OCI-LY7 (cell line): ENCODE measurements around the gene SPATA18. TPM values are rescaled to one million over a fixed set of nuclear protein-coding genes. Genes with fewer than 3 reads are reported as not detected.

ENCODE experiments used
- BruUV-seq: library from RNA; stranded (reverse); fragments of 400-500 nt; replicated peaks from 2 replicates; lab custom pipeline; 2021; lab: Mats Ljungman, UMichigan
- CTCF ChIA-PET: fragments of 300-600 bp; sonication (Branson Sonifier 250); formaldehyde crosslinking; loops from one replicate; lab custom pipeline; 2022; ENCODE audit warnings: antibody characterized with exemption; ENCODE audit not compliant: unreplicated experiment; lab: Charles Lee
- POLR2A ChIA-PET: fragments of 300-600 bp; sonication (Branson Sonifier 250); formaldehyde crosslinking; loops from one replicate; lab custom pipeline; 2022; ENCODE audit warnings: antibody characterized with exemption; lab: Charles Lee
- DNase-seq: peaks from one replicate; pipeline ENCODE4 v3.0.0-alpha.2; 2015; ENCODE audit warnings: low spot score
- H2AFZ ChIP-seq: fragments of 200-600 bp; sonication (generic), shearing (Covaris generic); 2 replicates; pipeline ENCODE4 v1.6.1; 2014; ENCODE audit warnings: mild to moderate bottlenecking, antibody characterized with exemption, low read length, moderate library complexity
- H3K27ac ChIP-seq: fragments of 200-600 bp; sonication (generic); 2 replicates; pipeline ENCODE4 v1.5.1; 2014; ENCODE audit warnings: mixed run types, low read depth, mild to moderate bottlenecking, moderate library complexity, low read length, inconsistent platforms; ENCODE audit not compliant: poor library complexity, severe bottlenecking
- H3K36me3 ChIP-seq: fragments of 200-600 bp; sonication (generic); 2 replicates; pipeline ENCODE4 v1.6.1; 2014; ENCODE audit warnings: mild to moderate bottlenecking, antibody characterized with exemption, low read length, moderate library complexity, mixed read lengths; ENCODE audit not compliant: insufficient read depth
- H3K4me1 ChIP-seq: fragments of 200-600 bp; sonication (generic); 2 replicates; pipeline ENCODE4 v1.5.1; 2014; ENCODE audit warnings: mild to moderate bottlenecking, low read length; ENCODE audit not compliant: insufficient read depth, poor library complexity, severe bottlenecking
- H3K4me2 ChIP-seq: fragments of 200-600 bp; sonication (generic); 2 replicates; pipeline ENCODE4 v1.6.1; 2014; ENCODE audit warnings: mild to moderate bottlenecking, low read length
- H3K4me3 ChIP-seq: fragments of 200-600 bp; sonication (generic); 2 replicates; pipeline ENCODE4 v1.5.1; 2014; ENCODE audit warnings: mild to moderate bottlenecking, low read depth, low read length; ENCODE audit not compliant: poor library complexity, severe bottlenecking
- H3K79me2 ChIP-seq: fragments of 200-600 bp; sonication (generic); 2 replicates; pipeline ENCODE4 v1.6.1; 2016; ENCODE audit warnings: low read depth, mild to moderate bottlenecking, low read length, moderate library complexity, mixed read lengths; ENCODE audit not compliant: insufficient read depth
- H3K9me2 ChIP-seq: fragments of 200-600 bp; sonication (generic); 2 replicates; pipeline ENCODE4 v1.6.1; 2016; ENCODE audit warnings: mild to moderate bottlenecking, low read length, mixed read lengths; ENCODE audit not compliant: insufficient read depth
- H3K9me3 ChIP-seq: fragments of 200-600 bp; sonication (generic); 2 replicates; pipeline ENCODE4 v1.6.1; 2014; ENCODE audit warnings: mild to moderate bottlenecking, mixed run types, low read length, mixed read lengths
- H4K20me1 ChIP-seq: fragments of 200-600 bp; sonication (generic); 2 replicates; pipeline ENCODE4 v1.6.1; 2014; ENCODE audit warnings: mild to moderate bottlenecking, antibody characterized with exemption, low read length, moderate library complexity, mixed read lengths; ENCODE audit not compliant: insufficient read depth
- EZH2phosphoT487 ChIP-seq: fragments of 200-600 bp; sonication (generic); IDR thresholded peaks from 2 replicates; pipeline ENCODE4 v1.6.1; 2018; ENCODE audit warnings: low read depth, borderline replicate concordance, mild to moderate bottlenecking, mixed run types, antibody characterized with exemption, low read length, moderate library complexity, mixed read lengths
- intact Hi-C: fragments of 100-400 bp; cut with micrococcal nuclease; formaldehyde crosslinking; loops from one replicate; pipeline ENCODE4 v1.10.0; 2022; ENCODE audit not compliant: unreplicated experiment
- total RNA-seq, 2 experiments: library from RNA; depleted of rRNA in 1 of 2; stranded (reverse); fragments of >200 nt in 1 of 2; shearing (Covaris generic) in 1 of 2; gene quantifications; 2 replicates each; pipeline ENCODE4 v1.2.3, GENCODE V29; 2014 to 2022
- TF ChIP-seq, protein P1 (sequence below): fragments of 200-600 bp; sonication (generic); conservative IDR thresholded peaks from 2 replicates; pipeline ENCODE4 v1.5.1; 2014; ENCODE audit warnings: mild to moderate bottlenecking, antibody characterized with exemption, low read length, moderate library complexity, mixed read lengths

The SPATA18 gene
- total RNA-seq, 2 experiments from 2014 or later = not detected

DNA sequence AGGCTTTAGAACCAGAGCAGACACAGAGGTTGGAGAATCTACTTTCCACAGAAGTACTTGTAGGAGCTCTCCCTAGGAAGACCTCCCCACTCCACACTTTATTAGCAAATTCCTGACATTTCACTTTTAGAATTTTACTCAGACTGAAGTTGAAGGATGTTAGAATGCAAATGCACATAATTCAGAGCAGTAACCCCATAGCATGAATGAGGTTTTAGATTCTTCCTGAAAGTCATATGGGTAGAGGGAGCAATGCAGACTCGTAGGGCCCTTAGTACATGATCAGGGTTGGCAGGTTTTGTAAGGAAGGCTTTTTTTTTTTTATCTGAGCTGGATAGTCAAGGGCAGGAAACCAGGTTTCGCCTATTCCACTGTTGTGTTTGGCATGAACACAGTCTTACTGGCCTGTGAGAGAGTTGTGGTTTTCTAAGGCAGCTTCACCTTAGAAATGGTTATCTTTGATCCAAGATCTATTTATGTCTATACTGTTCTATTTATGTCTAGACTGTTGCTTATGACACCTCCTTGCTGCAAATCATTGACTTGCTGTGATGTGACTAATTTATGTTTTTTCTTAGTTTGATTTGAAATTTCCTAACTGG lies 48.9 kb downstream of the SPATA18 start:
- CTCF ChIA-PET = no interaction called here

DNA sequence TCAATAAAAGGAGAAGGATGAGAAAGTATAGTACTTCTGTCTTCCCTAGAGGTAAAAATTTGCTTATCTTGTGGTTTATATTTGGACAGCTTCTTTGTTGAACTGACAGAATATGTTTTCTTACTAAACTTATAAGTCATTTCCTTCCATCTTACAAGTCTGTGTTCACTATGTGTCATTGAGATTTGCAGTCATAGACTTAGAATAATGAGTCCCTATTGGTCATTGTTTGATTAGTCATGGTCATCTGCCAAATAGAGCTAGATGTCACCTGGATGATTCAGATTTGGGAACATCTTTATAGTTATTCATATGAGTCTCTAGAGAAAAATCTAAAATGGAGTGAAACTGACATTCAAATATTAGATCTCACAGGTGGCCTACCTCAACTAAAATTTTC lies 51.5 kb downstream of the SPATA18 start:
- DNase-seq = no peak
- H3K36me3 ChIP-seq = no peaks in the 10 kb centered on the region
- no peaks in the 10 kb centered on the region for H3K9me2 ChIP-seq
- POLR2A ChIA-PET = no interaction called here
- no peak overlapping the region for H3K4me2 ChIP-seq
- no TSS peak for BruUV-seq
- no peaks in the 10 kb centered on the region for H3K4me1 ChIP-seq
- H4K20me1 ChIP-seq = no peaks in the 10 kb centered on the region
- CTCF ChIA-PET = no interaction called here
- no peaks in the 10 kb centered on the region for H3K9me3 ChIP-seq
- no peak overlapping the region for H2AFZ ChIP-seq
- H3K4me3 ChIP-seq = no peak overlapping the region
- intact Hi-C loops = no loop called here
- H3K79me2 ChIP-seq = no peaks in the 10 kb centered on the region
- no peak overlapping the region for H3K27ac ChIP-seq
- TF ChIP-seq EZH2phosphoT487 = no peak
- TF ChIP-seq, protein P1, sequence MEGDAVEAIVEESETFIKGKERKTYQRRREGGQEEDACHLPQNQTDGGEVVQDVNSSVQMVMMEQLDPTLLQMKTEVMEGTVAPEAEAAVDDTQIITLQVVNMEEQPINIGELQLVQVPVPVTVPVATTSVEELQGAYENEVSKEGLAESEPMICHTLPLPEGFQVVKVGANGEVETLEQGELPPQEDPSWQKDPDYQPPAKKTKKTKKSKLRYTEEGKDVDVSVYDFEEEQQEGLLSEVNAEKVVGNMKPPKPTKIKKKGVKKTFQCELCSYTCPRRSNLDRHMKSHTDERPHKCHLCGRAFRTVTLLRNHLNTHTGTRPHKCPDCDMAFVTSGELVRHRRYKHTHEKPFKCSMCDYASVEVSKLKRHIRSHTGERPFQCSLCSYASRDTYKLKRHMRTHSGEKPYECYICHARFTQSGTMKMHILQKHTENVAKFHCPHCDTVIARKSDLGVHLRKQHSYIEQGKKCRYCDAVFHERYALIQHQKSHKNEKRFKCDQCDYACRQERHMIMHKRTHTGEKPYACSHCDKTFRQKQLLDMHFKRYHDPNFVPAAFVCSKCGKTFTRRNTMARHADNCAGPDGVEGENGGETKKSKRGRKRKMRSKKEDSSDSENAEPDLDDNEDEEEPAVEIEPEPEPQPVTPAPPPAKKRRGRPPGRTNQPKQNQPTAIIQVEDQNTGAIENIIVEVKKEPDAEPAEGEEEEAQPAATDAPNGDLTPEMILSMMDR = no peak

More for the DNA sequence above, 48.9 kb downstream of the SPATA18 start:
- Histone ChIP-seq H2AFZ (no peak overlapping the region), H3K4me1 (no peaks in the 10 kb centered on the region), H3K9me2 (no peaks in the 10 kb centered on the region), H3K9me3 (no peaks in the 10 kb centered on the region), H3K27ac (no peak overlapping the region), H3K79me2 (no peaks in the 10 kb centered on the region), H3K4me2 (no peak overlapping the region), H3K36me3 (no peaks in the 10 kb centered on the region), H4K20me1 (no peaks in the 10 kb centered on the region), H3K4me3 (no peak overlapping the region)
- DNase-seq = no peak
- no peak for TF ChIP-seq EZH2phosphoT487
- TF ChIP-seq, protein P1 = no peak
- POLR2A ChIA-PET = interaction anchor here (0.7 kb wide), 1 partner anchor 122 kb away, joined by 3 read pairs; no protein-coding TSS in a partner anchor
- no TSS peak for BruUV-seq
- intact Hi-C loops = no loop called here

DNA sequence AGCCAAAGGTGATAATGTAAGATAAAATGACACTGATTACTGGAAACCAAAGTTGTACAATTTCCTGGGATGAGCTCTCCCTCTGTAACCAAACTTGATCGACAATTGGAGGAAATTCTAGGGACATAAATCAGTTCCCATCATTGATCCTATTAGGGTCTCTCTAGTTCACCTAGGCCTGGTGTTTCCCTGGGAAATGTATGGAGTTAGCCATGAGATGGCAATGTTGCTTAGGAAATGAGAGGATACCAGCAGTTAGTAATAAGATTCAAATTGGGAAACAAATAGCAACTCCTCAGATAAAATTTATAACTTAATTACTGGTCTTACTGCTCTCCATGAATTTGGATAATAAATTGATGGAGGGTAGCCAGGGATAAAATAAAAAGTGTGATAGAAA lies 52.2 kb downstream of the SPATA18 start:
- Histone ChIP-seq H3K36me3 (no peaks in the 10 kb centered on the region), H3K9me2 (no peaks in the 10 kb centered on the region), H3K27ac (no peak overlapping the region), H3K4me2 (no peak overlapping the region), H3K79me2 (no peaks in the 10 kb centered on the region), H4K20me1 (no peaks in the 10 kb centered on the region), H3K4me3 (no peak overlapping the region), H2AFZ (no peak overlapping the region), H3K4me1 (no peaks in the 10 kb centered on the region), H3K9me3 (no peaks in the 10 kb centered on the region)
- BruUV-seq = no TSS peak
- ChIA-PET CTCF (no interaction called here), POLR2A (no interaction called here)
- intact Hi-C loops = no loop called here
- no peak for DNase-seq
- no peak for TF ChIP-seq EZH2phosphoT487
- TF ChIP-seq, protein P1 = 0 out of 2 replicates have a peak, but pooled peaks have one; percentile 10
